GM12878 (cell line): ENCODE measurements around the gene IBA57. TPM values are rescaled to one million over a fixed set of nuclear protein-coding genes. Genes with fewer than 3 reads are reported as not detected.
A peak's percentile ranks its signal among the peaks of the same experiment; 100 is the strongest.

ENCODE experiments used
- ATAC-seq: fragments of 200-7000 bp; cut with Tn5 transposase; 3 replicates; pipeline ENCODE4 v1.9.1; 2020; ENCODE audit warnings: mild to moderate bottlenecking, moderate library complexity
- BruUV-seq: library from RNA; stranded (reverse); fragments of 400-500 nt; replicated peaks from 2 replicates; lab custom pipeline; 2021; lab: Mats Ljungman, UMichigan
- CTCF ChIA-PET: fragments of 300-600 bp; sonication (Branson Sonifier 250); formaldehyde crosslinking; extraction: SDS; loops from one replicate; lab custom pipeline; 2021; ENCODE audit warnings: inconsistent platforms; lab: Yijun Ruan, JAX
- POLR2A ChIA-PET: fragments of 350-600 bp; formaldehyde crosslinking; extraction: SDS; loops from one replicate; lab custom pipeline; 2021; ENCODE audit warnings: inconsistent platforms; lab: Charles Lee
- RAD21 ChIA-PET: fragments of 300-600 bp; sonication (Branson Sonifier 250); formaldehyde crosslinking; loops from one replicate; lab custom pipeline; 2023; ENCODE audit warnings: antibody characterized with exemption; ENCODE audit not compliant: unreplicated experiment; lab: Charles Lee
- SMC1A ChIA-PET: fragments of 300-600 bp; sonication (Branson Sonifier 250); formaldehyde crosslinking; loops from one replicate; lab custom pipeline; 2023; ENCODE audit not compliant: unreplicated experiment, uncharacterized antibody; lab: Charles Lee
- DNase-seq: peaks from one replicate; pipeline ENCODE4 v3.0.0-alpha.2; 2011; ENCODE audit warnings: low read depth, low spot score
- FAIRE-seq: peaks from 3 replicates; lab custom pipeline; 2011; peaks lifted over from hg19 to GRCh38; lab: Jason Lieb, UNC
- H2AFZ ChIP-seq: 2 replicates; pipeline ENCODE4 v1.6.0; 2011; ENCODE audit warnings: low read depth, low read length, control low read depth; ENCODE audit not compliant: control insufficient read depth
- H3K27ac ChIP-seq: 2 replicates; pipeline ENCODE4 v1.5.1; 2011; ENCODE audit warnings: control low read depth; ENCODE audit not compliant: control insufficient read depth, insufficient read depth
- H3K27me3 ChIP-seq, 2 experiments: replicated peaks in 1 of 2; 2 replicates each; pipeline versions ENCODE4 v1.6.0 to v1.6.1; 2011; ENCODE audit warnings: low read length in 1 of 2; ENCODE audit not compliant: control insufficient read depth in 2 of 2, insufficient read depth in 2 of 2
- H3K36me3 ChIP-seq, 2 experiments: 2 replicates each; pipeline ENCODE4 v1.5.1; 2011; ENCODE audit warnings: low read length in 1 of 2; ENCODE audit not compliant: control insufficient read depth in 2 of 2, insufficient read depth in 2 of 2
- H3K4me1 ChIP-seq: 2 replicates; pipeline ENCODE4 v1.6.1; 2011; ENCODE audit warnings: mild to moderate bottlenecking, low read length, moderate library complexity, mixed read lengths; ENCODE audit not compliant: control insufficient read depth, insufficient read depth
- H3K4me2 ChIP-seq: 2 replicates; pipeline ENCODE4 v1.6.0; 2011; ENCODE audit warnings: control low read depth; ENCODE audit not compliant: control insufficient read depth, insufficient read depth
- H3K4me3 ChIP-seq: fragments of 200-600 bp; sonication (generic); 2 replicates; pipeline ENCODE4 v1.5.1; 2016
- H3K79me2 ChIP-seq: 2 replicates; pipeline ENCODE4 v1.6.0; 2011; ENCODE audit warnings: low read length; ENCODE audit not compliant: control insufficient read depth, insufficient read depth
- H3K9ac ChIP-seq: 2 replicates; pipeline ENCODE4 v1.8.0; 2011; ENCODE audit warnings: low read length, control low read depth, mixed read lengths; ENCODE audit not compliant: control insufficient read depth, insufficient read depth
- H3K9me3 ChIP-seq: replicated peaks from 3 replicates; pipeline ENCODE4 v1.5.1; 2011; ENCODE audit warnings: mild to moderate bottlenecking, low read length; ENCODE audit not compliant: control insufficient read depth, insufficient read depth
- H4K20me1 ChIP-seq: 2 replicates; pipeline ENCODE4 v1.6.0; 2011; ENCODE audit not compliant: control insufficient read depth, insufficient read depth
- BCLAF1 ChIP-seq: fragments of 450-650 bp; IDR thresholded peaks from 2 replicates; pipeline ENCODE4 v1.6.1; 2017; ENCODE audit warnings: antibody characterized with exemption, mild to moderate bottlenecking, moderate library complexity
- BHLHE40 ChIP-seq, 2 experiments: fragments of 450-650 bp in 1 of 2; IDR thresholded peaks; 2 replicates each; pipeline ENCODE4 v1.6.1; 2011 to 2017; ENCODE audit warnings: low read depth in 2 of 2, borderline replicate concordance in 1 of 2, improper control_type of control experiment in 1 of 2, low read length in 1 of 2, mild to moderate bottlenecking in 1 of 2
- NFYA ChIP-seq: IDR thresholded peaks from 2 replicates; pipeline ENCODE4 v1.6.1; 2011; ENCODE audit warnings: low read depth, mild to moderate bottlenecking, low read length, improper control_type of control experiment, borderline replicate concordance
- POLR2AphosphoS5 ChIP-seq: IDR thresholded peaks from 2 replicates; pipeline ENCODE4 v1.6.1; 2011; ENCODE audit warnings: mild to moderate bottlenecking, low read length, inconsistent platforms
- TCF3 ChIP-seq: IDR thresholded peaks from 2 replicates; pipeline ENCODE4 v1.6.1; 2012; ENCODE audit warnings: low read depth, mild to moderate bottlenecking, low read length, borderline replicate concordance; ENCODE audit not compliant: insufficient read depth
- WGBS: methylation state at CpG from one replicate; pipeline ENCODE4 v1.1.6; 2016; ENCODE audit warnings: low lambda C conversion rate; ENCODE audit not compliant: insufficient replicate concordance, insufficient coverage; ENCODE audit errors: missing lambda C conversion rate; 5-methylcytosine and 5-hydroxymethylcytosine counted together
- in situ Hi-C: fragments of 300-500 bp; cut with MboI; formaldehyde crosslinking; loops from 9 replicates; pipeline ENCODE4 v1.14.3; 2018; ENCODE audit warnings: mixed read lengths
- intact Hi-C: fragments of 100-400 bp; cut with micrococcal nuclease; formaldehyde crosslinking; loops from one replicate; pipeline ENCODE4 v1.14.2; 2022; ENCODE audit not compliant: unreplicated experiment
- polyA plus RNA-seq, 11 experiments: library from polyadenylated mRNA; depleted of rRNA in 4 of 11; unstranded in 6 of 11; stranded (reverse) in 5 of 11; fragments of >200 nt; fragmentation: Nextera tagmentation in 4 of 11; fragmentation: Illumina TruSeq in 1 of 11; extraction: Ambion mirVana in 4 of 11; extraction: Trizol in 1 of 11; gene quantifications; 1 replicate in 1 of 11; 2 replicates in 10 of 11; pipeline versions ENCODE4 v1.2.1 to v1.2.3, GENCODE V29; 2011 to 2016; ENCODE audit warnings: inconsistent platforms in 2 of 11, missing spikeins in 2 of 11, low read depth in 1 of 11
- total RNA-seq, 4 experiments: library from RNA; depleted of rRNA in 3 of 4; stranded (reverse); fragments of >200 nt in 3 of 4; fragmentation: Illumina TruSeq in 1 of 4; extraction: Trizol in 1 of 4; gene quantifications; 2 replicates each; pipeline versions ENCODE4 v1.2.1 to v1.2.3, GENCODE V29; 2013 to 2021

IBA57 gene
- total and polyA plus RNA-seq, 10 of the 15 experiments (the other 5 are each of a cell fraction or from before 2014, with no cell fraction given): 0.51 to 8.6 (median 3.7) TPM

- H2AFZ ChIP-seq: no peak within 1 kb of the TSS
- DNase-seq (no peak), ATAC-seq (peak; percentile 11; the same call in 2 of the 3 replicates), FAIRE-seq (no peak)
- no peaks in the 10 kb centered on the region for H3K4me1 ChIP-seq
- peaks cover 11% of the 10 kb centered on the region for H3K79me2 ChIP-seq
- in situ Hi-C loops (no loop called here), intact Hi-C loops (no loop called here)
- H3K4me2 ChIP-seq: no peak within 1 kb of the TSS
- no peak within 1 kb of the TSS for H3K4me3 ChIP-seq
- no peak within 1 kb of the TSS for H3K9ac ChIP-seq
- no TSS peak for BruUV-seq
- POLR2A ChIA-PET: interaction anchor here (0.6 kb wide), 1 partner anchor 216 kb away, joined by 3 read pairs; no protein-coding TSS in a partner anchor
- peaks cover 3% of the 10 kb centered on the region; the same call in 1 of the 2 replicates for H4K20me1 ChIP-seq
- RAD21 ChIA-PET: no interaction called here
- SMC1A ChIA-PET: no interaction called here
- no peaks in the 10 kb centered on the region for H3K9me3 ChIP-seq
- 86% methylated on average over 10 of the region's 17 CpGs for WGBS
- H3K36me3 ChIP-seq: peaks cover 0 to 15% of the 10 kb centered on the region in 2 experiments; a peak in 3 of 4 replicates
- CTCF ChIA-PET: no interaction called here
- TF ChIP-seq TCF3 (no peak), BCLAF1 (no peak), POLR2AphosphoS5 (no peak; the same call in 1 of the 2 replicates), BHLHE40 (IDR thresholded peaks at IDR 0.05; ENCODE audit: borderline replicate concordance in 1 of 2, low read depth in 2 of 2, low read length in 1 of 2) (no peak), NFYA (no peak)
- H3K27me3 ChIP-seq: no peaks in the 10 kb centered on the region
- no peak within 1 kb of the TSS for H3K27ac ChIP-seq
Observed at GRCh38 chr1:228149406-228150119, 16.0 kb upstream of the IBA57 start, which contains the start of gene GJC2. TSS of gene GJC2 (plus strand) at chr1:228149930. CDS start at chr1:228157759, 7,829 bp downstream.
